Mucosa of gallbladder (tissue), 1 donor: ENCODE measurements around the gene SPATA2L. TPM values are rescaled to one million over a fixed set of nuclear protein-coding genes. Genes with fewer than 3 reads are reported as not detected.

Source experiments
- DNase-seq: peaks from one replicate; pipeline ENCODE4 v3.0.0-alpha.2; 2020; ENCODE audit warnings: low spot score
- total RNA-seq: library from RNA; stranded (reverse); gene quantifications from one replicate; pipeline ENCODE4 v1.2.1, GENCODE V29; 2021
- donor health status: DM: no; HTN: no; CAD: no.

The SPATA2L gene
- 29.6 TPM for total RNA-seq

- DNase-seq: peak; percentile 94
These were observed at the start of gene SPATA2L for GRCh38 chr16:89701425-89702406. TSS of gene SPATA2L (minus strand) at chr16:89701705. CDS start at chr16:89701232, 473 bp downstream.

GRCh38 chr16:89749637-89750036, 48.1 kb upstream of the SPATA2L start:
- peak; percentile 48 for DNase-seq

GRCh38 chr16:89748921-89749320, 47.4 kb upstream of the SPATA2L start:
- DNase-seq: no peak

GRCh38 chr16:89748076-89748475, 46.6 kb upstream of the SPATA2L start:
- no peak for DNase-seq

GRCh38 chr16:89746043-89746442, 44.5 kb upstream of the SPATA2L start:
- DNase-seq: no peak

GRCh38 chr16:89744813-89745212, 43.3 kb upstream of the SPATA2L start:
- no peak for DNase-seq

- DNase-seq: no peak
These were observed 41.4 kb upstream of the SPATA2L start for GRCh38 chr16:89742948-89743347.

GRCh38 chr16:89741342-89742014, 40.0 kb upstream of the SPATA2L start:
- DNase-seq: no peak

- no peak for DNase-seq
These were observed 37.9 kb upstream of the SPATA2L start for GRCh38 chr16:89739383-89739782.

- no peak for DNase-seq
These were observed 37.2 kb upstream of the SPATA2L start for GRCh38 chr16:89738538-89739317.

- DNase-seq: no peak
These were observed 36.5 kb upstream of the SPATA2L start for GRCh38 chr16:89738072-89738377.

GRCh38 chr16:89737341-89738071, 36.0 kb upstream of the SPATA2L start:
- no peak for DNase-seq

- no peak for DNase-seq
These were observed 35.0 kb upstream of the SPATA2L start for GRCh38 chr16:89736554-89736953.

- no peak for DNase-seq
These were observed 32.3 kb upstream of the SPATA2L start for GRCh38 chr16:89733792-89734191.

- no peak for DNase-seq
These were observed 31.8 kb upstream of the SPATA2L start for GRCh38 chr16:89733322-89733721.

GRCh38 chr16:89732918-89733242, 31.4 kb upstream of the SPATA2L start:
- DNase-seq: no peak

- DNase-seq: no peak
These were observed 30.8 kb upstream of the SPATA2L start for GRCh38 chr16:89732142-89732917.

GRCh38 chr16:89730610-89731234, 29.2 kb upstream of the SPATA2L start:
- no peak for DNase-seq

GRCh38 chr16:89729863-89730593, 28.5 kb upstream of the SPATA2L start:
- DNase-seq: no peak

- DNase-seq: no peak
These were observed 27.8 kb upstream of the SPATA2L start for GRCh38 chr16:89729293-89729692.
